Activated CD4-positive, alpha-beta T cell treated with anti-CD3 and anti-CD28 coated beads, Interleukin-2, amount 10 ng/mL, durations not matched to agents 7 days and 5 days (primary cell): Measurements from ENCODE around the gene IL1R2. TPM values are rescaled to one million over a fixed set of nuclear protein-coding genes. Genes with fewer than 3 reads are reported as not detected.

ENCODE experiments used
- CTCF ChIA-PET: fragments of 350-600 bp; sonication (Branson Sonifier 250); formaldehyde crosslinking; loops from one replicate; lab custom pipeline; 2021; ENCODE audit warnings: antibody characterized with exemption; lab: Charles Lee
- POLR2A ChIA-PET: fragments of 350-600 bp; sonication (Branson Sonifier 250); formaldehyde crosslinking; loops from one replicate; lab custom pipeline; 2021; ENCODE audit warnings: antibody characterized with exemption; lab: Charles Lee
- DNase-seq: peaks from one replicate; pipeline ENCODE4 v3.0.0-alpha.2; 2020
- H3K27ac Mint-ChIP-seq: one replicate; pipeline ENCODE4 v1.8.0; 2021; ENCODE audit warnings: mild to moderate bottlenecking, moderate library complexity, mixed read lengths
- H3K27me3 Mint-ChIP-seq: one replicate; pipeline ENCODE4 v1.8.0; 2021; ENCODE audit warnings: mixed read lengths
- H3K36me3 Mint-ChIP-seq: one replicate; pipeline ENCODE4 v1.8.0; 2021; ENCODE audit warnings: low read depth, mixed read lengths
- H3K4me1 Mint-ChIP-seq: one replicate; pipeline ENCODE4 v1.8.0; 2021; ENCODE audit warnings: mixed read lengths
- H3K4me3 Mint-ChIP-seq: one replicate; pipeline ENCODE4 v1.8.0; 2021; ENCODE audit warnings: mild to moderate bottlenecking, moderate library complexity, mixed read lengths
- H3K9me3 Mint-ChIP-seq: one replicate; pipeline ENCODE4 v1.8.0; 2021; ENCODE audit warnings: mixed read lengths
- total RNA-seq, 2 experiments: library from RNA; stranded (reverse); gene quantifications; one replicate each; pipeline ENCODE4 v1.2.3, GENCODE V29; 2021

The IL1R2 gene, protein sequence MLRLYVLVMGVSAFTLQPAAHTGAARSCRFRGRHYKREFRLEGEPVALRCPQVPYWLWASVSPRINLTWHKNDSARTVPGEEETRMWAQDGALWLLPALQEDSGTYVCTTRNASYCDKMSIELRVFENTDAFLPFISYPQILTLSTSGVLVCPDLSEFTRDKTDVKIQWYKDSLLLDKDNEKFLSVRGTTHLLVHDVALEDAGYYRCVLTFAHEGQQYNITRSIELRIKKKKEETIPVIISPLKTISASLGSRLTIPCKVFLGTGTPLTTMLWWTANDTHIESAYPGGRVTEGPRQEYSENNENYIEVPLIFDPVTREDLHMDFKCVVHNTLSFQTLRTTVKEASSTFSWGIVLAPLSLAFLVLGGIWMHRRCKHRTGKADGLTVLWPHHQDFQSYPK
- total RNA-seq, result under 1 TPM; 0.50 to 0.52 TPM

DNA sequence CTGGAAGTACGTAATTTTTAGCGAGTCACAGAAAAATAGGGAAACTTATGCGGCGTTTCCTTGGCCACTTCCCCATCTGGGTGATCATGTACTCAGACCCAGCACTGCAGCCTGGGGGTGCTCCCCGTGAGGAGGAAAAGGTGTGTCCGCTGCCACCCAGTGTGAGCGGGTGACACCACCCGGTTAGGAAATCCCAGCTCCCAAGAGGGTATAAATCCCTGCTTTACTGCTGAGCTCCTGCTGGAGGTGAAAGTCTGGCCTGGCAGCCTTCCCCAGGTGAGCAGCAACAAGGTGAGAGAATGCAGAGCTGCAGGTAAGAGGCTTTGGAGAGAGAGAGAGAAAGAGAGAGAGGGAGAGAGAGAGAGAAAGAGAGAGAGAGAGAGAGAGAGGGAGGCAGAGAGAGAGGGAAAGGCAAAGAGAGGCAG lies at the start of gene IL1R2:
IL1R2 (plus strand) TSS at position 240 of the 425 bp plus-strand sequence. CDS start 16,616 bp downstream, outside the sequence.
- Mint-ChIP-seq H3K9me3 (peaks cover 2% of the 10 kb centered on the region), H3K4me1 (peaks cover 22% of the 10 kb centered on the region), H3K27ac (no peak within 1 kb of the TSS), H3K4me3 (no peak within 1 kb of the TSS), H3K27me3 (peaks cover 17% of the 10 kb centered on the region), H3K36me3 (no peaks in the 10 kb centered on the region)
- no peak for DNase-seq
- CTCF ChIA-PET, result interaction anchor here (0.6 kb wide), 1 partner anchor 206 kb away, joined by 3 read pairs; no protein-coding TSS in a partner anchor
- POLR2A ChIA-PET, result no interaction called here

DNA sequence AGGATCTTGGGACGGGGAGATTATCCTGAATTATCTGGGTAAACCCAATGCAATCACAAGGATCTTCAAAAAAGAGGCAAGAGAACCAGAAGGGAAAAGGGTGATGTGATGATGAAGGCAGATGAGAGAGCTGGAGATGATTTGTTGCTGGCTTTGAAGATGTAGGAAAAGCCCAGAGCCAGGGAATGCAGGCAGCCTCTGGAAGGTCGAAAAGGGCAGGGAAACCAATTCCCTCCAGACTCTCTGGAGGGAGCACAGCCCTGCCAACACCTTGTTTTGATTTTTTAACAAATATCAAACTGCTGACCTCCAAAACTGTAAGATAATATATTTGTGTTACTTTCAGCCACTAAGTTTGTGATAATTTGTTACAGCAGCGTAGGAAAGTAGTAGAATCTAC lies 48.9 kb upstream of the IL1R2 start:
- peaks cover 5% of the 10 kb centered on the region for H3K36me3 Mint-ChIP-seq
- no peak overlapping the region for H3K4me3 Mint-ChIP-seq
- no peaks in the 10 kb centered on the region for H3K4me1 Mint-ChIP-seq
- DNase-seq, result no peak
- CTCF ChIA-PET, result no interaction called here
- H3K27me3 Mint-ChIP-seq, result peaks cover 18% of the 10 kb centered on the region
- H3K27ac Mint-ChIP-seq, result no peak overlapping the region
- POLR2A ChIA-PET, result no interaction called here
- peaks cover 22% of the 10 kb centered on the region for H3K9me3 Mint-ChIP-seq

DNA sequence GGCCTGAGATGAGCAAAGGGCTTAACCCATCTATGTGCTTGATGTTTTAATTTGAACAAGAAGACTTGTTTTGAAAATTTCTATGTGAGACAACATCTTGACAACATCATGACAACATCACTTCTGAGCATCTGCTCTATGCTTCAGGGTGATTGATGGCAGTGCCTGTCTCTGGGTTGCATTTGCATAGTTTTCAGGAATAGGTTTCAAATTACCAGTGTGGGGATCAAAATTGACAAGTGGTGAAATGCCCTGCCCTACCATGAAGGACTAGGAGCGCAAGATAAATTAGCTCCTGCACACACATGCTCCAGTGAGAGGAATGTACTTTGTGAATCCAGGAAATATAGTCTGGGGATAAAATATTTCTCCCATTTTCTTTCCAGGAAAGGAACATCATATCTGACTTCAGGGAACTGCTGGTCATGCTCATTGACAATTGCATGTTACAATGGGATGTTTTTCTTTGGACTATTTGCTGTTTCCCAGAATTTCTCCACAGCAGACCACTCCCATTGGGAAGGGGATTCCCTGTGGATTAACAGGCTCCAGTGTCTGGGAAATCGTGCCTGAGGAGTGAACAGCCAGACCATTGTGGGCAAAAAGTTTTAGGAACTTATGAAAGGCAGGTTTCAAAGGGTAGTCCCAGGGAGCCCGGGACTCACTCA lies 45.3 kb upstream of the IL1R2 start:
- H3K27me3 Mint-ChIP-seq, result no peaks in the 10 kb centered on the region
- no peak for DNase-seq
- ChIA-PET POLR2A (no interaction called here), CTCF (no interaction called here)
- peaks cover 17% of the 10 kb centered on the region for H3K9me3 Mint-ChIP-seq
- no peak overlapping the region for H3K4me3 Mint-ChIP-seq
- peaks cover 6% of the 10 kb centered on the region for H3K4me1 Mint-ChIP-seq
- H3K36me3 Mint-ChIP-seq, result no peaks in the 10 kb centered on the region
- no peak overlapping the region for H3K27ac Mint-ChIP-seq

DNA sequence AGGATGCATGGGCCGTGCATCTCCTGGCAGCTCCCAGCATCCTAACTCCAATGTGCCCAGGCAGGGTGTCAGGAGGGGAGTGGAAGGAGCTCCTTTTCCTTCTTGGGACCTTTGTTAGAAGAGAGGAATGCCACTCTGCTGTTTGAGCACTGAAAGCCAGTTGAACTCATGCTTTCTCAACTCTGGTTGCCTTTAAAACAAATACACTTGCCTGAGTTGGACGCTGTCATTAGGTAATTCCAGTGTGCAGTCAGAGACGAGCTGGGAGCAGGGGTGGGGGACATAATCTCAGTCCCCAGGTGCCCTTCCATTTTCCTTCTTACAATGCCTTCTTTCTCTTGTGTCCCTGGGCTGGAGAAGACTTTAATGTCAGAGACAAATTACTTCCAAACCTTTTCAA lies 44.4 kb upstream of the IL1R2 start:
- Mint-ChIP-seq H3K9me3 (peaks cover 17% of the 10 kb centered on the region), H3K27ac (no peak overlapping the region), H3K36me3 (no peaks in the 10 kb centered on the region), H3K4me1 (peaks cover 6% of the 10 kb centered on the region), H3K4me3 (no peak overlapping the region), H3K27me3 (no peaks in the 10 kb centered on the region)
- POLR2A ChIA-PET, result no interaction called here
- CTCF ChIA-PET, result no interaction called here
- no peak for DNase-seq

DNA sequence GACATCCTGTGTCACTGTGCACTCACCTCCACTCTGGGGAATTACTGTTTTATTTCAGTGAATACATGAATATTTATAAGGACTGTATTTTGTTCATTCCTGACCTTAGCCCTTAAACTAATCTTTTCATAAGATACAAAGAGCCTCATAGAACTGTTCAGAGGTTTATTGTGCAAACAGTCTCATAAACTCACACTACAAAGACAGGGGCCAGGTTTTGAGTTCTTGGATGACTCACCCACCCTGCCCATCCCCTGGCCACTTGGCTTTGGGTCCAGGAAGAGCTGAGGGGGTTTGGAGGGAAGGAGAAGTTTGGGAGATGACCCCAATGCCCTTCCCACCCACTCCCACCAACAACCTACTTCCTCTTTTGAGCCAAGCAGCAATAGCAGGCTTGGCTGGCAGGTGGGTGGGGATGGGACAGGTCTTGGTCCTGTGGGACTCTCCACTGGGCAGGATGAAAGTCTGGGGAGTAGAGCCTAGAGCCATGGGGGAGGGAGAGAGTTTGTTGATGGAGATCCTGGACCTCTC lies 43.1 kb upstream of the IL1R2 start:
- no peaks in the 10 kb centered on the region for H3K27me3 Mint-ChIP-seq
- ChIA-PET POLR2A (no interaction called here), CTCF (interaction anchor here (0.7 kb wide), 1 partner anchor 725 kb away, joined by 3 read pairs; no protein-coding TSS in a partner anchor)
- no peaks in the 10 kb centered on the region for H3K36me3 Mint-ChIP-seq
- no peak for DNase-seq
- H3K9me3 Mint-ChIP-seq, result peaks cover 17% of the 10 kb centered on the region
- H3K27ac Mint-ChIP-seq, result no peak overlapping the region
- H3K4me3 Mint-ChIP-seq, result no peak overlapping the region
- H3K4me1 Mint-ChIP-seq, result peaks cover 6% of the 10 kb centered on the region

DNA sequence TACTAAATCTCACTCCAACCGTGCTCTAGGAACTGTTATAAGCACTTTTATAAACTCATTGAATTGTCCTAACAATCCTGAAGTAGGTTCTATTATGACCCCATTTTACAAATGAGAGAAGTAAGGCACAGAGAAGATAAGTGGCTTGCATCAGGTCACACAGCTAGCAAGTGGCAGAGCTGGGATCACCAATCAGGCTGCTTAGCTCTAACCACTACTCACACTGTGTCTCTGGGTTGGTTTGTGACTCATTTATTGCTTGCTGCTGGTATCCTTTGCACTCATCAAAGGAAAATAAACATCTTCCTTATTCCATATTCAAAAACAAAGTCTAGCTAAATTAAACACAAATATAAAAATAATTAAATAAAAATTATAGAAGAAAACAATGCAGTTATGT lies 42.5 kb upstream of the IL1R2 start:
- Mint-ChIP-seq H3K27me3 (no peaks in the 10 kb centered on the region), H3K4me3 (no peak overlapping the region), H3K9me3 (peaks cover 17% of the 10 kb centered on the region), H3K4me1 (peaks cover 6% of the 10 kb centered on the region), H3K36me3 (no peaks in the 10 kb centered on the region), H3K27ac (no peak overlapping the region)
- ChIA-PET POLR2A (no interaction called here), CTCF (interaction anchor here (0.6 to 0.7 kb wide), 2 partner anchors 413 to 726 kb away, joined by 3 read pairs; no protein-coding TSS in a partner anchor)
- no peak for DNase-seq

DNA sequence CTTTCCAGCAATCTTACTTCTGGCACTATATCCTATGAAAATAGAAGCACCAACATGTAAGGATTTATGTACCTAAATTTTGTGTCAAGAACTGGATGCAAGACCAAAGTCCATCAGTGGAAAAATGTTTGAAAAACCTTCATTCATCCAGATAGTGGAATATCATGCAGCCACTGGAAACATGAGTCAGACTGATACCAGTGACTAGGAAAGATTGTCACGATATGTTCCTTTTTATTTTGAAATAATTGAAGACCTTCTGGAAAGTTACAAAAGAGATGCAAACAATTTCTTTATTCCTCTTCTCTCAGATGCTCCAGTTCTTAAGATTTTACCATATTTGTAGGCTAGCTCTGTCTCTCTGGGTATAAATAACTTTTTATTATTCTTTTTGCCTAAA lies 40.5 kb upstream of the IL1R2 start:
- H3K27me3 Mint-ChIP-seq, result no peaks in the 10 kb centered on the region
- no peak overlapping the region for H3K27ac Mint-ChIP-seq
- ChIA-PET CTCF (no interaction called here), POLR2A (no interaction called here)
- no peak overlapping the region for H3K4me3 Mint-ChIP-seq
- peaks cover 15% of the 10 kb centered on the region for H3K9me3 Mint-ChIP-seq
- H3K4me1 Mint-ChIP-seq, result peaks cover 6% of the 10 kb centered on the region
- H3K36me3 Mint-ChIP-seq, result no peaks in the 10 kb centered on the region
- no peak for DNase-seq

DNA sequence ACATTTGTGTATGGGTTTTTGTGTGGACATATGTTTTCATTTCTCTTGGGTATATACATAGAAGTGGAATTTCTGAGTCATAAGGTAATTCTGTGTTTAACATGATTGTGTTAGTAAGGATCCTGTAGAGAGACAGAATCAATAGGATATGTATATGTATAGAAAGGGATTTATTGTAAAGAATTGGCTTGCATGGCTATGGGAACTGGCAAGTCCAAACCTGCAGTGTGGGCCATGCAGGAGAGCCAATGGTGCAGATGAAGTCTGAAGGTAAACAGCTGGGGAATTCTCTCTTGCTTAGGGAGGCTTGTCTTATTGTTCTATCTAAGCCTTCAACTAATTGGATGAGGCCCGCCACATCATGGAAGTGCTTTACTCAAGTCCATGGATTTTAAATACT lies 39.2 kb upstream of the IL1R2 start:
- peaks cover 6% of the 10 kb centered on the region for H3K4me1 Mint-ChIP-seq
- H3K27me3 Mint-ChIP-seq, result no peaks in the 10 kb centered on the region
- no peak for DNase-seq
- H3K9me3 Mint-ChIP-seq, result peaks cover 18% of the 10 kb centered on the region
- no peaks in the 10 kb centered on the region for H3K36me3 Mint-ChIP-seq
- POLR2A ChIA-PET, result interaction anchor here (0.6 kb wide), 1 partner anchor 37 kb away, joined by 3 read pairs; no protein-coding TSS in a partner anchor
- no peak overlapping the region for H3K4me3 Mint-ChIP-seq
- CTCF ChIA-PET, result no interaction called here
- no peak overlapping the region for H3K27ac Mint-ChIP-seq

DNA sequence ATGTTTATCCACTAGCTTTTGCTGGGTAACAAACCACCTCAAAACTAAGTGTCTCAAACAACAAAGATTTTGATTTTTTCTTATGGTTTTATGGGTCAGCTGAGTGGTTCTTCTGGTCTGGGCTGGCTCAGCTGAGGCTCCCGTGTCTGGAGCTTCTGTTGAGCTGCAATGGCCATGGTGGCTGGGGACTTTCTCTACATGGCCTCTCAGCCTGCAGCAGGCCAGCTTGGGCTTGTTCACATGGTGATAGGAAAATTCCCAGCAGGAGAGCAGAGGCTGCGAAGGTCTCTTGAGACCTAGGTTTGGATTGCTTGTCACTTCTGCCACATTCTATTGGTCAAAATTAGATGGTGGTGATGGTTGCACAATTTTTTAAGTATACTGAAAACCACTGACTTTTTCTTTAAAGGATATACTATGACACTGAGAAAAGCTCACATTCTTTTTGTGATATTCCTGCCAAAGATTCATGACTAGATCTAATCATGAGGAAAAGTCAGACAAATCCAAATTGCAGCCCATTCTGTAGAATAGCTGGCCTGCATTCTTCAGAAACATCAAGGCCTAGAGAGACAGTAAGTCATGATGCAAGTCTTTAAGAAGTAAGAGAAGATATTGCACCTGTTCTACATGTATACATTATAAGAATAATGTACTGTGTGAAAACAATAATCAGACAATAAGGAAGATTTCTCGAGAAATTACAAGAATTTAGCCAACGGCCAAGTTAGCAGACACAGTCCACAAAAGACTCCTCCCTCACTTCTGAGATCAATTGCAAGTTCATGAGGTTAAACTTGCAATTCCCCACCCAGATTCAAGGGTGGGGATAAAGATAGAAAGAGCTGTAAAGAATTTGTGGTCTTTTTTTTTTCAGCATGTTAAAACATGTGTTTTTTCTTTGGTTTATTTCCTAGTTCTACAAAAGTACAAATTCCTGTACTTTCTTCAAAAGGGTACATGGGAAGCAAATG lies 35.0 kb upstream of the IL1R2 start:
- Mint-ChIP-seq H3K9me3 (peaks cover 23% of the 10 kb centered on the region), H3K27me3 (no peaks in the 10 kb centered on the region), H3K4me3 (no peak overlapping the region), H3K4me1 (no peaks in the 10 kb centered on the region), H3K27ac (no peak overlapping the region), H3K36me3 (no peaks in the 10 kb centered on the region)
- POLR2A ChIA-PET, result no interaction called here
- no peak for DNase-seq
- CTCF ChIA-PET, result interaction anchor here (0.5 kb wide), 1 partner anchor 147 kb away, joined by 3 read pairs; no protein-coding TSS in a partner anchor

DNA sequence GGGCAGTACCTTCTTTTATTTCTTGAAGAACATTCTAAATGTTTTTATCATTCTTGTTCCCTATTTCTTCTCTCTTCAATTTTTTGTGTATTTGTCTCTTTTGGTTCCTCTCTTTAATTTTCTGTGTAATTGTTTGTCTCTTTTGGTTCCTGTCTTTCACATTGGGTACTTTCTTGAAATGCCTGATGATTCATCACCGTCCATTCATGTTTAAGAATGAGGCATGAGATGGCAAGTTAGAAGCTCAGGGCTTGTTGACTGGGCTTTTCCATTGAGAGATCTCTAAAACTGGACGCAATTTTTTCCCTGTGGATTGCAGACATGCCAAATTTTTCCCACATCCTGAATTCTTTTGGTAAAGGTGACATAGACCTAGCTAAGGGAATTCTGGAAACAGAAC lies 33.7 kb upstream of the IL1R2 start:
- H3K4me3 Mint-ChIP-seq, result no peak overlapping the region
- no peak for DNase-seq
- ChIA-PET POLR2A (no interaction called here), CTCF (interaction anchor here (0.7 kb wide), 1 partner anchor 31 kb away, joined by 4 read pairs; no protein-coding TSS in a partner anchor)
- no peaks in the 10 kb centered on the region for H3K27me3 Mint-ChIP-seq
- no peak overlapping the region for H3K27ac Mint-ChIP-seq
- peaks cover 23% of the 10 kb centered on the region for H3K9me3 Mint-ChIP-seq
- no peaks in the 10 kb centered on the region for H3K36me3 Mint-ChIP-seq
- no peaks in the 10 kb centered on the region for H3K4me1 Mint-ChIP-seq

DNA sequence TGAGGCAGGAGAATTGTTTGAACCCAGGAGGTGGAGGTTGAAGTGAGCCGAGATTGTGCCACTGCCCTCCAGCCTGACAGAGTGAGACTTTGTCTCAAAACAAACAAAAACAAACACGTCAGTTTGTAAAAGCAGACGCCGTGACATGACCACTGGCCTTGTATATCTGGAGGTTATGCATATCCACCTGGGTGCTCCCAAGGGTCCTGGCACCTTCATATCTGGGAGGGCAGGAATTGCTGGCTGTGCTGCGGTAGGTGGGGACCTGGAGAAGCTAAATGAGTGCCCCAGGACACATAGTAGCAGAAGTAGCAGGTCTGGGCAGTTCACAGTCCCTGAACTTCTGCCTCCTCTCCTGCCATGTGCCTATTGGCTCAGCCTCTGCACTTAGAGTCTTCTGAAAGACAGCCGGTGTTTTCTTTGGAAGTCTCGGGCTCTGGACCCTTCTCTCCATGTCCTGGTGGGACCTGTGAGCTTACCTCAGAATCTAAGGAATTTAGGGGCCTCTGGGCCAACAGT lies 30.9 kb upstream of the IL1R2 start:
- Mint-ChIP-seq H3K9me3 (peaks cover 23% of the 10 kb centered on the region), H3K4me1 (peaks cover 1% of the 10 kb centered on the region), H3K4me3 (no peak overlapping the region), H3K27me3 (no peaks in the 10 kb centered on the region), H3K36me3 (no peaks in the 10 kb centered on the region), H3K27ac (no peak overlapping the region)
- POLR2A ChIA-PET, result no interaction called here
- CTCF ChIA-PET, result interaction anchor here (0.6 to 1.0 kb wide), 2 partner anchors 10 to 278 kb away, joined by 3 read pairs; no protein-coding TSS in a partner anchor
- no peak for DNase-seq
